NCI-H82 treated with DMSO at 0.1 percent for 48 hours (cell line): ENCODE results near the gene GPC6.

Source experiments
- DNase-seq: peaks from one replicate; lab custom pipeline; 2025; ENCODE audit not compliant: unreplicated experiment; lab: John Stamatoyannopoulos, UW

The GPC6 gene

GRCh38 chr13:93882086-93882651 lies 655.6 kb downstream of the GPC6 start:
- no peak for DNase-seq

- DNase-seq, result no peak
These were observed 662.9 kb downstream of the GPC6 start for GRCh38 chr13:93889430-93889951.

- DNase-seq, result no peak
These were observed 673.4 kb downstream of the GPC6 start for GRCh38 chr13:93899981-93900380.

GRCh38 chr13:93900731-93901130 lies 674.1 kb downstream of the GPC6 start:
- DNase-seq, result no peak

- no peak for DNase-seq
These were observed 677.3 kb downstream of the GPC6 start for GRCh38 chr13:93903909-93904308.

GRCh38 chr13:93915269-93915809 lies 688.7 kb downstream of the GPC6 start:
- no peak for DNase-seq

GRCh38 chr13:93922063-93922855 lies 695.7 kb downstream of the GPC6 start:
- no peak for DNase-seq

GRCh38 chr13:93925990-93926389 lies 699.4 kb downstream of the GPC6 start:
- no peak for DNase-seq

GRCh38 chr13:93926425-93926824 lies 699.8 kb downstream of the GPC6 start:
- no peak for DNase-seq

- no peak for DNase-seq
These were observed 700.8 kb downstream of the GPC6 start for GRCh38 chr13:93927431-93927830.

GRCh38 chr13:93932901-93933300 lies 706.3 kb downstream of the GPC6 start:
- DNase-seq, result no peak

- no peak for DNase-seq
These were observed 710.3 kb downstream of the GPC6 start for GRCh38 chr13:93936901-93937300.

- DNase-seq, result no peak
These were observed 714.8 kb downstream of the GPC6 start for GRCh38 chr13:93941444-93941843.

GRCh38 chr13:93942016-93942415 lies 715.4 kb downstream of the GPC6 start:
- DNase-seq, result no peak

- no peak for DNase-seq
These were observed 719.0 kb downstream of the GPC6 start for GRCh38 chr13:93945621-93946020.

GRCh38 chr13:93946994-93947393 lies 720.4 kb downstream of the GPC6 start:
- no peak for DNase-seq

- no peak for DNase-seq
These were observed 721.0 kb downstream of the GPC6 start for GRCh38 chr13:93947651-93948050.

GRCh38 chr13:93948162-93948922 lies 721.7 kb downstream of the GPC6 start:
- no peak for DNase-seq

- peak; percentile 34 for DNase-seq
These were observed 724.5 kb downstream of the GPC6 start for GRCh38 chr13:93951108-93951507.

GRCh38 chr13:93951951-93952350 lies 725.3 kb downstream of the GPC6 start:
- DNase-seq, result no peak

- no peak for DNase-seq
These were observed 727.2 kb downstream of the GPC6 start for GRCh38 chr13:93953841-93954240.

- DNase-seq, result no peak
These were observed 729.3 kb downstream of the GPC6 start for GRCh38 chr13:93955904-93956303.
